K562 (cell line): Measurements from ENCODE around the gene RALY. TPM values are rescaled to one million over a fixed set of nuclear protein-coding genes. Genes with fewer than 3 reads are reported as not detected.
A peak's percentile ranks its signal among the peaks of the same experiment; 100 is the strongest.

ENCODE experiments used
- ATF2 ChIP-seq: sonication (generic); formaldehyde crosslinking; IDR thresholded peaks from 2 replicates; pipeline ENCODE4 v1.8.1; 2022; ENCODE audit warnings: missing genetic modification reagents
- BRD9 ChIP-seq: fragments of 450-650 bp; IDR thresholded peaks from 2 replicates; pipeline ENCODE4 v1.6.1; 2018; ENCODE audit warnings: low read depth; ENCODE audit not compliant: partially characterized antibody
- HNRNPUL1 ChIP-seq: fragments of 200-400 bp; formaldehyde crosslinking; IDR thresholded peaks from 2 replicates; pipeline ENCODE4 v1.6.1; 2017; ENCODE audit warnings: low read length
- MECOM ChIP-seq: fragments of 250-450 bp; sonication (Bioruptor Pico); IDR thresholded peaks from 2 replicates; pipeline ENCODE4 v1.8.0; 2022; ENCODE audit warnings: inconsistent platforms
- NR2C2 ChIP-seq, 2 experiments: fragments of 200-800 bp in 1 of 2; sonication (Bioruptor generic) in 1 of 2; sonication (generic) in 1 of 2; formaldehyde crosslinking in 1 of 2; IDR thresholded peaks; 2 replicates each; pipeline versions ENCODE4 v1.6.1 to v1.8.0; 2016 to 2022; ENCODE audit warnings: mild to moderate bottlenecking in 1 of 2, missing compliant biosample characterization in 1 of 2, missing genetic modification characterization in 1 of 2, missing genetic modification reagents in 1 of 2
- POLR2B ChIP-seq: fragments of 450-650 bp; IDR thresholded peaks from 2 replicates; pipeline ENCODE4 v1.6.1; 2018; ENCODE audit warnings: low read depth; ENCODE audit not compliant: partially characterized antibody
- RAD21 ChIP-seq, 2 experiments: fragments of 250-450 bp in 1 of 2; fragments of 450-650 bp in 1 of 2; sonication (Bioruptor Pico) in 1 of 2; formaldehyde crosslinking in 1 of 2; IDR thresholded peaks in 1 of 2; conservative IDR thresholded peaks in 1 of 2; 2 replicates each; pipeline versions ENCODE4 v1.4.0 to v1.8.0; 2020 to 2022; ENCODE audit warnings: mild to moderate bottlenecking in 2 of 2, moderate library complexity in 1 of 2
- RBBP5 ChIP-seq: fragments of 200-600 bp; sonication (generic); IDR thresholded peaks from 2 replicates; pipeline ENCODE4 v1.6.1; 2012; ENCODE audit warnings: borderline replicate concordance, mild to moderate bottlenecking, low read length, control low read depth, inconsistent platforms; ENCODE audit not compliant: insufficient read depth, poor library complexity, severe bottlenecking
- RHOXF2B ChIP-seq: fragments of 250-450 bp; sonication (Bioruptor Pico); conservative IDR thresholded peaks from 2 replicates; pipeline ENCODE4 v1.5.1; 2021
- polyA plus RNA-seq, 8 experiments: library from polyadenylated mRNA; depleted of rRNA in 4 of 8; stranded (reverse) in 5 of 8; unstranded in 3 of 8; fragments of >200 nt; fragmentation: Nextera tagmentation in 2 of 8; fragmentation: Illumina TruSeq in 1 of 8; extraction: Ambion mirVana in 2 of 8; extraction: Trizol in 1 of 8; gene quantifications; 2 replicates each; pipeline versions ENCODE4 v1.2.1 to v1.2.3, GENCODE V29; 2011 to 2014; ENCODE audit warnings: inconsistent platforms in 1 of 8, missing spikeins in 1 of 8
- total RNA-seq, 7 experiments: library from RNA; depleted of rRNA in 6 of 7; stranded (reverse); fragments of >200 nt in 6 of 7; fragmentation: Illumina TruSeq in 2 of 7; extraction: Trizol in 2 of 7; gene quantifications; 2 replicates each; pipeline versions ENCODE4 v1.2.1 to v1.2.3, GENCODE V29; 2011 to 2021; ENCODE audit warnings: low replicate concordance in 1 of 7
- TF ChIP-seq, protein P1 (sequence below): fragments of 250-450 bp; sonication (Bioruptor Pico); IDR thresholded peaks from 2 replicates; pipeline ENCODE4 v1.4.0; 2020; ENCODE audit warnings: mild to moderate bottlenecking, moderate library complexity, borderline replicate concordance
- TF ChIP-seq, protein P2 (sequence below): fragments of 250-450 bp; sonication (Bioruptor Pico); IDR thresholded peaks from 2 replicates; pipeline ENCODE4 v1.6.1; 2021; ENCODE audit warnings: mild to moderate bottlenecking
- TF ChIP-seq, protein P3 (sequence below): fragments of 250-450 bp; sonication (Bioruptor Pico); IDR thresholded peaks from 2 replicates; pipeline ENCODE4 v1.4.0; 2020; ENCODE audit warnings: mild to moderate bottlenecking
- TF ChIP-seq, protein P4 (sequence below): IDR thresholded peaks from 2 replicates; pipeline ENCODE4 v1.6.1; 2014; ENCODE audit warnings: antibody characterized with exemption
- TF ChIP-seq, protein P5 (sequence below): fragments of 450-650 bp; IDR thresholded peaks from 2 replicates; pipeline ENCODE4 v1.6.1; 2016; ENCODE audit warnings: borderline replicate concordance

RALY gene
- total and polyA plus RNA-seq, 9 of the 15 experiments (the other 6 are each of a cell fraction or from before 2014, with no cell fraction given): 0.80 to 207 (median 128) TPM

DNA sequence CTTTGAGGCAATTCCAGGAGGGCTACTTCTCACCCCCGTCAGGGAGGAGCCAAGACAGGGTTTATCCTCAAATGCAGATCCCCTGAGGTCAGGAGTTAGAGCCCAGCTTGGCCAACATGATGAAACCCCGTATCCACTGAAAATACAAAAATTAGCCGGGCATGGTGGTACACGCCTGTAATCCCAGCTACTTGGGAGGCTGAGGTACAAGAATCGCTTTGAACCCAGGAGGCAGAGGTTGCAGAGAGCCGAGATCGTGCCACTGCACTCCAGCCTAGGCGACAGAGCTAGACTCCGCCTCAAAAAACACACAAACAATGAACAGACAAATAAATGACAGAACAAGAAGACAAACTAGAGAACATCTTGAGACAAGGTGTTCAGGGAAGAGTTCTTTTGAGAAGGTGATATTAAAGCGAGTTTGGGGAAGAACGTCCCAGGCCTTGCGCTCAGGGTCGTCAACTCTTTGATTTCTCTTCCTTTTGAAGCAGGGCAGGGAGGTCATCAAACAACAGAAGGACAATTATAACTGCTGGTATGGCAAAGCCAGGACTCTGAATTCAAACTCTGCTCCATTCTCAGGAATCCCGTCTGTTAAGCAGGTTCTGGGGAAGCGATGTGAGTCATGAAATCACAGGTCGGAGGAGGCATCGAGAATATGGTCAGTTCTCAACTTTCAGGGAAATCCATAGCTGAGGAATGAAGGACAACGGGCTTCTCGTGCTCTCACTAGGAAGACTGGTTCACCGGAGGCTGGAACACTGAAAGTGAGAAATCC is 1.4 kb upstream of the RALY start (continued):
- TF ChIP-seq, protein P1, sequence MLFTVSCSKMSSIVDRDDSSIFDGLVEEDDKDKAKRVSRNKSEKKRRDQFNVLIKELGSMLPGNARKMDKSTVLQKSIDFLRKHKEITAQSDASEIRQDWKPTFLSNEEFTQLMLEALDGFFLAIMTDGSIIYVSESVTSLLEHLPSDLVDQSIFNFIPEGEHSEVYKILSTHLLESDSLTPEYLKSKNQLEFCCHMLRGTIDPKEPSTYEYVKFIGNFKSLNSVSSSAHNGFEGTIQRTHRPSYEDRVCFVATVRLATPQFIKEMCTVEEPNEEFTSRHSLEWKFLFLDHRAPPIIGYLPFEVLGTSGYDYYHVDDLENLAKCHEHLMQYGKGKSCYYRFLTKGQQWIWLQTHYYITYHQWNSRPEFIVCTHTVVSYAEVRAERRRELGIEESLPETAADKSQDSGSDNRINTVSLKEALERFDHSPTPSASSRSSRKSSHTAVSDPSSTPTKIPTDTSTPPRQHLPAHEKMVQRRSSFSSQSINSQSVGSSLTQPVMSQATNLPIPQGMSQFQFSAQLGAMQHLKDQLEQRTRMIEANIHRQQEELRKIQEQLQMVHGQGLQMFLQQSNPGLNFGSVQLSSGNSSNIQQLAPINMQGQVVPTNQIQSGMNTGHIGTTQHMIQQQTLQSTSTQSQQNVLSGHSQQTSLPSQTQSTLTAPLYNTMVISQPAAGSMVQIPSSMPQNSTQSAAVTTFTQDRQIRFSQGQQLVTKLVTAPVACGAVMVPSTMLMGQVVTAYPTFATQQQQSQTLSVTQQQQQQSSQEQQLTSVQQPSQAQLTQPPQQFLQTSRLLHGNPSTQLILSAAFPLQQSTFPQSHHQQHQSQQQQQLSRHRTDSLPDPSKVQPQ (CRISPR knock-in tag): no peak
- TF ChIP-seq ATF2 (CRISPR knock-in tag) (no peak), BRD9 (no peak), RBBP5 (peak; percentile 35), RAD21 (CRISPR knock-in tag; conservative IDR thresholded peaks at IDR 0.05 in 1 of 2, IDR thresholded peaks at IDR 0.05 in 1 of 2) (no peak), NR2C2 (CRISPR knock-in tag; IDR thresholded peaks at IDR 0.05) (no peak), NR2C2 (tag; IDR thresholded peaks at IDR 0.05) (0 out of 2 replicates have a peak, but pooled peaks have one; percentile 21), RHOXF2B (CRISPR knock-in tag) (no peak), MECOM (CRISPR knock-in tag) (no peak), POLR2B (no peak), HNRNPUL1 (no peak)
- TF ChIP-seq, protein P2, sequence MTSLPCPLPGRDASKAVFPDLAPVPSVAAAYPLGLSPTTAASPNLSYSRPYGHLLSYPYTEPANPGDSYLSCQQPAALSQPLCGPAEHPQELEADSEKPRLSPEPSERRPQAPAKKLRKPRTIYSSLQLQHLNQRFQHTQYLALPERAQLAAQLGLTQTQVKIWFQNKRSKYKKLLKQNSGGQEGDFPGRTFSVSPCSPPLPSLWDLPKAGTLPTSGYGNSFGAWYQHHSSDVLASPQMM: no peak
- TF ChIP-seq, protein P3, sequence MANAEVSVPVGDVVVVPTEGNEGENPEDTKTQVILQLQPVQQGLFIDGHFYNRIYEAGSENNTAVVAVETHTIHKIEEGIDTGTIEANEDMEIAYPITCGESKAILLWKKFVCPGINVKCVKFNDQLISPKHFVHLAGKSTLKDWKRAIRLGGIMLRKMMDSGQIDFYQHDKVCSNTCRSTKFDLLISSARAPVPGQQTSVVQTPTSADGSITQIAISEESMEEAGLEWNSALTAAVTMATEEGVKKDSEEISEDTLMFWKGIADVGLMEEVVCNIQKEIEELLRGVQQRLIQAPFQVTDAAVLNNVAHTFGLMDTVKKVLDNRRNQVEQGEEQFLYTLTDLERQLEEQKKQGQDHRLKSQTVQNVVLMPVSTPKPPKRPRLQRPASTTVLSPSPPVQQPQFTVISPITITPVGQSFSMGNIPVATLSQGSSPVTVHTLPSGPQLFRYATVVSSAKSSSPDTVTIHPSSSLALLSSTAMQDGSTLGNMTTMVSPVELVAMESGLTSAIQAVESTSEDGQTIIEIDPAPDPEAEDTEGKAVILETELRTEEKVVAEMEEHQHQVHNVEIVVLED (CRISPR knock-in tag): 0 out of 2 replicates have a peak, but pooled peaks have one; percentile 11
- TF ChIP-seq, protein P4, sequence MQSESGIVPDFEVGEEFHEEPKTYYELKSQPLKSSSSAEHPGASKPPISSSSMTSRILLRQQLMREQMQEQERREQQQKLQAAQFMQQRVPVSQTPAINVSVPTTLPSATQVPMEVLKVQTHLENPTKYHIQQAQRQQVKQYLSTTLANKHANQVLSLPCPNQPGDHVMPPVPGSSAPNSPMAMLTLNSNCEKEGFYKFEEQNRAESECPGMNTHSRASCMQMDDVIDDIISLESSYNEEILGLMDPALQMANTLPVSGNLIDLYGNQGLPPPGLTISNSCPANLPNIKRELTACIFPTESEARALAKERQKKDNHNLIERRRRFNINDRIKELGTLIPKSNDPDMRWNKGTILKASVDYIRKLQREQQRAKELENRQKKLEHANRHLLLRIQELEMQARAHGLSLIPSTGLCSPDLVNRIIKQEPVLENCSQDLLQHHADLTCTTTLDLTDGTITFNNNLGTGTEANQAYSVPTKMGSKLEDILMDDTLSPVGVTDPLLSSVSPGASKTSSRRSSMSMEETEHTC: no peak
- TF ChIP-seq, protein P5, sequence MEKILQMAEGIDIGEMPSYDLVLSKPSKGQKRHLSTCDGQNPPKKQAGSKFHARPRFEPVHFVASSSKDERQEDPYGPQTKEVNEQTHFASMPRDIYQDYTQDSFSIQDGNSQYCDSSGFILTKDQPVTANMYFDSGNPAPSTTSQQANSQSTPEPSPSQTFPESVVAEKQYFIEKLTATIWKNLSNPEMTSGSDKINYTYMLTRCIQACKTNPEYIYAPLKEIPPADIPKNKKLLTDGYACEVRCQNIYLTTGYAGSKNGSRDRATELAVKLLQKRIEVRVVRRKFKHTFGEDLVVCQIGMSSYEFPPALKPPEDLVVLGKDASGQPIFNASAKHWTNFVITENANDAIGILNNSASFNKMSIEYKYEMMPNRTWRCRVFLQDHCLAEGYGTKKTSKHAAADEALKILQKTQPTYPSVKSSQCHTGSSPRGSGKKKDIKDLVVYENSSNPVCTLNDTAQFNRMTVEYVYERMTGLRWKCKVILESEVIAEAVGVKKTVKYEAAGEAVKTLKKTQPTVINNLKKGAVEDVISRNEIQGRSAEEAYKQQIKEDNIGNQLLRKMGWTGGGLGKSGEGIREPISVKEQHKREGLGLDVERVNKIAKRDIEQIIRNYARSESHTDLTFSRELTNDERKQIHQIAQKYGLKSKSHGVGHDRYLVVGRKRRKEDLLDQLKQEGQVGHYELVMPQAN: 0 out of 2 replicates have a peak, but pooled peaks have one; percentile 28
